Cardiac ventricle fibroblast (primary cell): ENCODE measurements around the gene PTGES3. TPM values are rescaled to one million over a fixed set of nuclear protein-coding genes. Genes with fewer than 3 reads are reported as not detected.

ENCODE experiments used
- total RNA-seq: library from RNA; depleted of rRNA; stranded (reverse); fragments of >200 nt; gene quantifications from 2 replicates; pipeline ENCODE4 v1.2.3, GENCODE V29; 2015

The PTGES3 gene, protein sequence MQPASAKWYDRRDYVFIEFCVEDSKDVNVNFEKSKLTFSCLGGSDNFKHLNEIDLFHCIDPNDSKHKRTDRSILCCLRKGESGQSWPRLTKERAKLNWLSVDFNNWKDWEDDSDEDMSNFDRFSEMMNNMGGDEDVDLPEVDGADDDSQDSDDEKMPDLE
- 72.7 and 74.6 TPM in 2 replicates for total RNA-seq

DNA sequence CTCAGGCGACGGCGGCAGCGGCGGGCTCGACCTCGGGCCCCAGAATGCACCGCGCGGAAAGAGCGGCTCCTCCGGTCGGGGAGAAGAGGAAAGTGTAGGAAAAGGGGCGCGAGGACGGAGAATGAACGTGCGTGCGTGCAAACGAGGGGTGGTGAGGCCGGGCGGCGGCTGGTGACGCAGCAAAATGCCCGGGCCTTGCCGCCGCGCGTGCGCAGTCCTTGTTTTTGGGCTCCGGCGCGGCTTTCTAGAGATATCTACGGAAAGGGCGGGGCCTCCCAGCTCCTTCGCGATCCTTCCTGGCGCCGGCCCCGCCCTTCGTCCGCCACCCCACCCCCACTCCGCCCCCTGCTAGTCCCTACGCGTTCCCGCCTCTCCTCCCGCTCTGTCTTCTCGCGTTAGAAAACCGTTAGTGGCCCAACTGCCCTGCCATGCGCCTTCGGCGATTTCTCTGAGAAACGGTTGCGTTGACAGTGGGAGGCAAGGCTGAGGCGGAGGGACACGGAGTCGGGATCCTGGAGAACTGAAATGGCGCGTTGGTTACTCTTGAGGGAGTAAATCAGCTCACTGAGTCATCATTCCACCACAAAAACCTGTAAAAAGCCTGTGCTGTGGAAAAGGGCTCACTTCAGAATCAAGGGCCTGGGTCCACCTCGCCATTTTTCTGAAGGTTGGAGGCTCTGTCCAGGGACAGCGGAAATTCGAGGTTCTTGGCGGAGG is at the start of gene PTGES3:
PTGES3 (minus strand) TSS at position 156 of the 717 bp plus-strand sequence. CDS start 285 bp downstream, outside the sequence.

DNA sequence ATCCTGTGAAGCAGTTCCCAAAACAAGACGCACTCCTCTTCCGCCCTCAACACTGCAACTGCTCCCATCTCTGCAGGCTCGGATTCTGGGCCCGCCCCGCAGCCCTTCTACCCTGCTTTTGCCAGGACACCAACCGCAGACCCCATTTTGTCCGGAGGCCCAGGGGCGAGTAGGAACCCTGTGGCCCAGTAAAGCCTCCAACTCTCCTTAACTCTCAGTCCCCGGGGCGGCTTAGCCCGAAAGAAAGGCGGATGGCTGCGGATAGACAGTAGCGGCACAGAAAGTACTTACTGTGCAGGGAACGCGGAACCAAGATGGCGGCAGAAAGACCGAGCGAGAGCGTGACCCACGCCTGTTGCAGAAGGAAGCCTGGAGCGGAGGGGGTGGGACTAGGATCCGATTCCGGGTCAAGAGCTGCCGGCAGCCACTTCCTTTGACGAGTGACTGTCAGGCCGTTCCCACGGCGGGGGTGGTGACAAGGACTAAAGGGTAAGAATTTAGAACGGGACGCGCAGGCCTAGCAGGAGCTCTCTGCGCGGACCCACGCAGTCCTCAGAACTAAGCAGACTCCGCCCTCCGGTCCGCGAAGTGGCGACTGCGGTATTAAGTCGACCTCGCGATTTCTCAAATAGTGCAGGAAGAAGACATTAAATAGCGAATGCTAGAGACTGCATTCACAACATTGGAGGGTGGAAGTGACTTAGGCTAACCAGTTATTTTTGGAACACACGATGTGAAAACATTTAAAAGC is 37.1 kb upstream of the PTGES3 start, which contains the start of gene NACA:
NACA (minus strand) TSS at position 328 of the 751 bp plus-strand sequence. CDS start 778 bp downstream, outside the sequence.

DNA sequence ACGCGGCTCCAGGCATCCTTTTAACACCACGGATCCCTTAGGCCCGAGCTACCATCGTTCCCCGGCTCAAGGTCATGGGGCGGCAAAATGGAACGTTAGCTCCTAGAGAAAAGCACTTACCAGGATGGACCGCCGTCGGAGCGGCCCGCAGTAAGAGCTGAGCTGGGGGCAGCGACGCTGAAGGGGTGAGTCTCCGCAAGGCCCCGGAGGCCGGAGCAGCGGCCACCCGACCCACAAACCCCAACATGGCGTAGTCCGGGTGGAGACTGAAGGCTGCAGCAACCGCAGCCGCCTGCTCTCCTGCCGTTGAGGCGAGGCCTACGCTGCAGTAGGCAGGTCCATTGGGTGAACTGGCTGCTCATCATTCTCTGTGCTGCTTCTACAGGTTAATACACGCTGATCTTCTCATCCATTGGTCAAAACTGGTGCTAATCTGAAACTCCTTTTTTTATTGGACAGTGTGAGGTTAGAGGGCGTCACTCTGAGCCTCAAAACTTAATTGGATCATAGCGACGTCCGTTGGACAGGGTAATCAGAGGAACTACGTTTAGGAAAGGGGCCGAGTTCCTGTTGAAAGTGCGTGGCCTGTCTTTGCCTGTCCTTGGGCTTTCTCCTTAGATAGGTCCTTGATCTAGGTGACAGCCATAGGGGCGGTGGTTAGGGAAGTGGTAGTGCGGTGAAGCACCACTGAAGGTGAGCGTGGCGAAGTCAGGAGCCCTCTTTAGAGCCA is 42.2 kb downstream of the PTGES3 start, which contains the start of gene ATP5F1B:
ATP5F1B (minus strand) TSS at position 268 of the 730 bp plus-strand sequence; CDS start at position 247, 21 bp downstream.

DNA sequence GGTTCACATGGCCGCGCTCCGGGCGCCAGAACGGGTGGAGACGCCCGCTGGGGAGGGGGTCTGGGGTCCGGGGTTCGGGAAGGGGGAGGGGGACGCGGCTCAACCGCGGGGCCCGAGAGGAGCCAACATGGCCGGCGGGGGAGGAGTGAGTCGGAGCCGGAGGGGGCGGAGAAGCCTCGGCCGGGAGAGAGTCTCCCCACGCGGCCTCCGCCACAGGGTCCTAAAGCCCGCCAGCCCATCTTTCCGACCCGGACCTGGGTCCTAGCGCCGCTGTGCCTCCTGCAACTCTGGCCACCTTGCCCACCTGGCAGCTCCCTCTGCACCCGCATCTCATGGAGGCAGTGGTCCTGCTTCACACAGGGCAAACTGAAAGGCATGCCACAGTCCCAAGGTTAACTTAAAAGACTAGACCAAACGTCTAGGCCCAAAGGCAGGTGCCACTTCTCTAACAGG is 57.9 kb downstream of the PTGES3 start, which contains the start of gene BAZ2A:
BAZ2A (minus strand) TSS at position 147 of the 453 bp plus-strand sequence. CDS start 12,796 bp downstream, outside the sequence.

Other genes starting within 250 kb of the PTGES3 start
- gene TIMELESS, start 238.9 kb downstream of the PTGES3 start, total RNA-seq: 3.6 and 3.9 TPM in 2 replicates
- gene MIP, start 233.6 kb downstream of the PTGES3 start, total RNA-seq: not detected in 2 replicates
- gene SPRYD4, start 219.7 kb downstream of the PTGES3 start, total RNA-seq: 0.98 and 1.2 TPM in 2 replicates
- not detected in 2 replicates for gene GLS2, start 200.1 kb downstream of the PTGES3 start, total RNA-seq
- 14.8 and 20.3 TPM in 2 replicates for gene RBMS2, start 166.5 kb downstream of the PTGES3 start, total RNA-seq
- 27.5 and 33.3 TPM in 2 replicates for gene BAZ2A, start 58.0 kb downstream of the PTGES3 start, total RNA-seq
- gene ATP5F1B, start 42.3 kb downstream of the PTGES3 start, total RNA-seq: 294 and 308 TPM in 2 replicates
- 1,513 and 1,579 TPM in 2 replicates for gene NACA, start 37.0 kb upstream of the PTGES3 start, total RNA-seq
- 2.1 and 3.7 TPM in 2 replicates for gene PRIM1, start 64.0 kb upstream of the PTGES3 start, total RNA-seq
- 0.83 and 2.2 TPM in 2 replicates for gene HSD17B6, start 75.0 kb upstream of the PTGES3 start, total RNA-seq
- not detected in 2 replicates for gene SDR9C7, start 246.1 kb upstream of the PTGES3 start, total RNA-seq